K562 (cell line): ENCODE data around the gene LRRC30. TPM values are rescaled to one million over a fixed set of nuclear protein-coding genes. Genes with fewer than 3 reads are reported as not detected.

Experiments
- ATAC-seq: fragments of 200-7000 bp; cut with Tn5 transposase; 3 replicates; pipeline ENCODE4 v1.9.1; 2020; ENCODE audit warnings: moderate library complexity
- BruUV-seq: library from RNA; stranded (reverse); fragments of 400-500 nt; replicated peaks from 2 replicates; lab custom pipeline; 2021; lab: Mats Ljungman, UMichigan
- CTCF ChIA-PET: fragments of 300-600 bp; formaldehyde crosslinking; extraction: SDS; loops from one replicate; lab custom pipeline; 2021; ENCODE audit warnings: low intra/inter-chr PET ratio; lab: Yijun Ruan, JAX
- POLR2A ChIA-PET: fragments of 300-600, 350-650 bp; sonication (Branson Sonifier 250); formaldehyde crosslinking; extraction: SDS; loops from one replicate; lab custom pipeline; 2021; ENCODE audit warnings: antibody characterized with exemption, inconsistent platforms; lab: Yijun Ruan, JAX
- DNase-seq, 4 experiments: peaks; one replicate each; pipeline versions ENCODE4 v3.0.0 to v3.0.0-alpha.2; 2011 to 2018; ENCODE audit warnings: low spot score in 3 of 4, mixed read lengths in 3 of 4; ENCODE audit errors: extremely low read depth in 1 of 4
- FAIRE-seq: peaks from 2 replicates; lab custom pipeline; 2011; peaks lifted over from hg19 to GRCh38; lab: Jason Lieb, UNC
- H2AFZ ChIP-seq: 2 replicates; pipeline ENCODE4 v1.6.0; 2011; ENCODE audit warnings: low read depth, low read length, control low read depth, inconsistent platforms
- H3K27ac ChIP-seq: fragments of 200-600 bp; 3 replicates; pipeline ENCODE4 v1.8.0; 2011; ENCODE audit warnings: low read depth, mild to moderate bottlenecking, control low read depth, inconsistent platforms, low read length, moderate library complexity, mixed read lengths; ENCODE audit errors: extremely low read depth
- H3K27me3 ChIP-seq, 2 experiments: fragments of 300-600 bp in 1 of 2; 2 replicates in 1 of 2; 3 replicates in 1 of 2; pipeline versions ENCODE4 v1.6.0 to v1.8.0; 2011; ENCODE audit warnings: inconsistent platforms in 2 of 2, low read length in 2 of 2, mild to moderate bottlenecking in 1 of 2, mixed read lengths in 1 of 2, moderate library complexity in 1 of 2; ENCODE audit not compliant: control insufficient read depth in 2 of 2, insufficient read depth in 2 of 2
- H3K36me3 ChIP-seq: fragments of 300-600 bp; 3 replicates; pipeline ENCODE4 v1.8.0; 2011; ENCODE audit warnings: mild to moderate bottlenecking, low read length, inconsistent platforms; ENCODE audit not compliant: control insufficient read depth, insufficient read depth
- H3K4me1 ChIP-seq, 2 experiments: fragments of 200-600 bp in 1 of 2; replicated peaks in 1 of 2; 2 replicates in 1 of 2; 3 replicates in 1 of 2; pipeline versions ENCODE4 v1.5.1 to v1.8.0; 2011; ENCODE audit warnings: inconsistent platforms in 2 of 2, low read length in 2 of 2, mild to moderate bottlenecking in 1 of 2, mixed read lengths in 1 of 2, moderate library complexity in 1 of 2; ENCODE audit not compliant: control insufficient read depth in 2 of 2, insufficient read depth in 2 of 2
- H3K4me2 ChIP-seq: 2 replicates; pipeline ENCODE4 v1.6.1; 2011; ENCODE audit warnings: low read length, control low read depth, inconsistent platforms, mixed read lengths; ENCODE audit not compliant: insufficient read depth
- H3K4me3 ChIP-seq: fragments of 200-600 bp; sonication (generic), shearing (Covaris generic); 2 replicates; pipeline ENCODE4 v1.5.1; 2016; ENCODE audit warnings: control low read depth, inconsistent platforms
- H3K79me2 ChIP-seq: fragments of 200-600 bp; 3 replicates; pipeline ENCODE4 v1.8.0; 2011; ENCODE audit warnings: low read length, inconsistent platforms; ENCODE audit not compliant: control insufficient read depth, insufficient read depth
- H3K9ac ChIP-seq, 2 experiments: 2 replicates each; pipeline versions ENCODE4 v1.6.0 to v1.6.1; 2011; ENCODE audit warnings: low read depth in 2 of 2, low read length in 2 of 2, control low read depth in 1 of 2, inconsistent platforms in 1 of 2, mild to moderate bottlenecking in 1 of 2, mixed read lengths in 1 of 2; ENCODE audit not compliant: insufficient read depth in 1 of 2
- H3K9me1 ChIP-seq: one replicate; pipeline ENCODE4 v1.6.0; 2011; ENCODE audit warnings: inconsistent platforms, mild to moderate bottlenecking, low read length, moderate library complexity; ENCODE audit not compliant: control insufficient read depth, insufficient read depth
- H3K9me3 ChIP-seq: replicated peaks from 2 replicates; pipeline ENCODE4 v1.5.1; 2011; ENCODE audit warnings: low read depth, low read length, inconsistent platforms; ENCODE audit not compliant: control insufficient read depth, insufficient read depth
- H4K20me1 ChIP-seq: replicated peaks from 2 replicates; pipeline ENCODE4 v1.6.1; 2011; ENCODE audit warnings: low read length, inconsistent platforms, mixed read lengths; ENCODE audit not compliant: control insufficient read depth, insufficient read depth
- CHD2 ChIP-seq: IDR thresholded peaks from 2 replicates; pipeline ENCODE4 v1.6.1; 2011; ENCODE audit warnings: low read depth, low read length
- GABPB1 ChIP-seq: sonication (generic); formaldehyde crosslinking; IDR thresholded peaks from 2 replicates; pipeline ENCODE4 v1.8.0; 2022; ENCODE audit warnings: mild to moderate bottlenecking, missing genetic modification reagents
- HSF4 ChIP-seq: fragments of 250-450 bp; sonication (Bioruptor Pico); IDR thresholded peaks from 2 replicates; pipeline ENCODE4 v2.1.2; 2022; ENCODE audit warnings: mild to moderate bottlenecking, moderate library complexity, borderline replicate concordance
- ILF3 ChIP-seq: fragments of 450-650 bp; IDR thresholded peaks from 2 replicates; pipeline ENCODE4 v1.6.1; 2018; ENCODE audit warnings: antibody characterized with exemption, mild to moderate bottlenecking, moderate library complexity, borderline replicate concordance
- KLF1 ChIP-seq: fragments of 450-650 bp; IDR thresholded peaks from 2 replicates; pipeline ENCODE4 v1.6.1; 2016; ENCODE audit warnings: missing genetic modification characterization, missing compliant biosample characterization
- MAZ ChIP-seq, 2 experiments: fragments of 450-650 bp in 1 of 2; sonication (generic) in 1 of 2; formaldehyde crosslinking; IDR thresholded peaks in 1 of 2; conservative IDR thresholded peaks in 1 of 2; 2 replicates each; pipeline versions ENCODE4 v1.4.0 to v1.5.0; 2020; ENCODE audit warnings: mild to moderate bottlenecking in 1 of 2, missing genetic modification reagents in 1 of 2
- NCOR1 ChIP-seq: fragments of 450-650 bp; IDR thresholded peaks from 2 replicates; pipeline ENCODE4 v1.6.1; 2016; ENCODE audit warnings: mild to moderate bottlenecking, moderate library complexity
- NRF1 ChIP-seq, 2 experiments: fragments of 450-650 bp; IDR thresholded peaks in 1 of 2; conservative IDR thresholded peaks in 1 of 2; 2 replicates each; pipeline ENCODE4 v1.6.1; 2014; ENCODE audit warnings: mild to moderate bottlenecking in 2 of 2
- POLR2A ChIP-seq: fragments of 450-650 bp; conservative IDR thresholded peaks from 2 replicates; pipeline ENCODE4 v1.6.1; 2016
- POLR3G ChIP-seq: IDR thresholded peaks from 2 replicates; pipeline ENCODE4 v1.6.1; 2011; ENCODE audit not compliant: insufficient read length, insufficient replicate concordance; ENCODE audit errors: extremely low read depth
- SIN3A ChIP-seq, 2 experiments: fragments of 150-350 bp in 1 of 2; IDR thresholded peaks; 2 replicates each; pipeline ENCODE4 v1.6.1; 2011 to 2016; ENCODE audit warnings: borderline replicate concordance in 2 of 2, low read depth in 2 of 2, low read length in 2 of 2, mild to moderate bottlenecking in 2 of 2, moderate library complexity in 2 of 2; ENCODE audit not compliant: control insufficient read depth in 1 of 2
- SIRT6 ChIP-seq: IDR thresholded peaks from one replicate; pipeline ENCODE4 v1.6.1; 2012; ENCODE audit warnings: low read depth, mild to moderate bottlenecking, control low read depth, inconsistent platforms, low read length, moderate library complexity
- SMAD4 ChIP-seq: fragments of 250-450 bp; sonication (Bioruptor Pico); conservative IDR thresholded peaks from 2 replicates; pipeline ENCODE4 v1.8.0; 2021; ENCODE audit warnings: inconsistent platforms, mild to moderate bottlenecking, moderate library complexity
- SMARCA4 ChIP-seq: fragments of 450-650 bp; IDR thresholded peaks from 2 replicates; pipeline ENCODE4 v1.6.1; 2016
- SRSF9 ChIP-seq: fragments of 200-400 bp; formaldehyde crosslinking; IDR thresholded peaks from 2 replicates; pipeline ENCODE4 v1.6.1; 2017; ENCODE audit warnings: low read depth, low read length, borderline replicate concordance
- ZBTB26 ChIP-seq: fragments of 450-650 bp; formaldehyde crosslinking; IDR thresholded peaks from 2 replicates; pipeline ENCODE4 v1.4.0; 2022; ENCODE audit warnings: missing genetic modification characterization
- ZKSCAN8 ChIP-seq: fragments of 200-800 bp; sonication (Bioruptor generic); IDR thresholded peaks from 2 replicates; pipeline ENCODE4 v1.6.1; 2016; ENCODE audit warnings: missing genetic modification characterization, missing compliant biosample characterization
- WGBS: fragments of 100-300 bp; shearing (Covaris generic); methylation state at CpG from one replicate; pipeline ENCODE4 v1.1.6; 2016; ENCODE audit warnings: low coverage, mixed read lengths; ENCODE audit not compliant: insufficient coverage; ENCODE audit errors: missing lambda C conversion rate; 5-methylcytosine and 5-hydroxymethylcytosine counted together
- in situ Hi-C: fragments of 300-500 bp; cut with MboI; formaldehyde crosslinking; loops from 4 replicates; pipeline ENCODE4 v1.15.0; 2018; ENCODE audit warnings: inconsistent platforms, mixed read lengths
- intact Hi-C: fragments of 100-400 bp; cut with micrococcal nuclease; formaldehyde crosslinking; loops from 2 replicates; pipeline ENCODE4 v1.14.2; 2022
- polyA plus RNA-seq, 8 experiments: library from polyadenylated mRNA; depleted of rRNA in 4 of 8; stranded (reverse) in 5 of 8; unstranded in 3 of 8; fragments of >200 nt; fragmentation: Nextera tagmentation in 2 of 8; fragmentation: Illumina TruSeq in 1 of 8; extraction: Ambion mirVana in 2 of 8; extraction: Trizol in 1 of 8; gene quantifications; 2 replicates each; pipeline versions ENCODE4 v1.2.1 to v1.2.3, GENCODE V29; 2011 to 2014; ENCODE audit warnings: inconsistent platforms in 1 of 8, missing spikeins in 1 of 8
- total RNA-seq, 7 experiments: library from RNA; depleted of rRNA in 6 of 7; stranded (reverse); fragments of >200 nt in 6 of 7; fragmentation: Illumina TruSeq in 2 of 7; extraction: Trizol in 2 of 7; gene quantifications; 2 replicates each; pipeline versions ENCODE4 v1.2.1 to v1.2.3, GENCODE V29; 2011 to 2021; ENCODE audit warnings: low replicate concordance in 1 of 7
- TF ChIP-seq, protein P1 (sequence below): fragments of 250-450 bp; sonication (Bioruptor Pico); IDR thresholded peaks from 2 replicates; pipeline ENCODE4 v1.9.0; 2021; ENCODE audit warnings: mild to moderate bottlenecking, inconsistent platforms
- TF ChIP-seq, protein P2 (sequence below): fragments of 450-650 bp; IDR thresholded peaks from 2 replicates; pipeline ENCODE4 v1.6.1; 2016; ENCODE audit warnings: mild to moderate bottlenecking

Gene LRRC30
- total and polyA plus RNA-seq, 9 of the 15 experiments (the other 6 are each of a cell fraction or from before 2014, with no cell fraction given), result not detected

GRCh38 chr18:7259475-7259874, 28.6 kb downstream of the LRRC30 start:
- no peak overlapping the region for H3K4me3 ChIP-seq
- H3K4me1 ChIP-seq, result no peaks in the 10 kb centered on the region
- H3K79me2 ChIP-seq, result no peaks in the 10 kb centered on the region
- in situ Hi-C loops (no loop called here), intact Hi-C loops (no loop called here)
- no peaks in the 10 kb centered on the region for H3K9me3 ChIP-seq
- ChIA-PET CTCF (no interaction called here), POLR2A (no interaction called here)
- H2AFZ ChIP-seq, result no peak overlapping the region
- H3K4me2 ChIP-seq, result no peak overlapping the region
- no TSS peak for BruUV-seq
- ATAC-seq, result no peak
- H4K20me1 ChIP-seq, result no peaks in the 10 kb centered on the region; the same call in 1 of the 2 replicates
- DNase-seq, result no peak
- H3K27me3 ChIP-seq, result peaks cover 8 to 11% of the 10 kb centered on the region in 2 experiments; a peak in 4 of 5 replicates
- 0% methylated on average over 6 of the region's 6 CpGs for WGBS
- H3K27ac ChIP-seq, result no peak overlapping the region
- H3K9me1 ChIP-seq, result no peaks in the 10 kb centered on the region
- FAIRE-seq, result no peak
- no peak overlapping the region for H3K9ac ChIP-seq
- no peaks in the 10 kb centered on the region for H3K36me3 ChIP-seq
- TF ChIP-seq SIRT6 (no peak), SIN3A (IDR thresholded peaks at IDR 0.05; ENCODE audit: borderline replicate concordance in 2 of 2, control insufficient read depth in 1 of 2, low read depth in 2 of 2, low read length in 2 of 2) (no peak), NRF1 (conservative IDR thresholded peaks at IDR 0.05 in 1 of 2, IDR thresholded peaks at IDR 0.05 in 1 of 2) (no peak), ZBTB26 (CRISPR knock-in tag) (no peak), SMAD4 (CRISPR knock-in tag) (no peak), GABPB1 (CRISPR knock-in tag) (no peak), CHD2 (no peak), POLR2A (no peak), ZKSCAN8 (CRISPR knock-in tag) (no peak), POLR3G (no peak), SRSF9 (no peak), KLF1 (tag) (no peak), HSF4 (CRISPR knock-in tag) (no peak), ILF3 (no peak), NCOR1 (no peak), MAZ (CRISPR knock-in tag; conservative IDR thresholded peaks at IDR 0.05 in 1 of 2, IDR thresholded peaks at IDR 0.05 in 1 of 2) (no peak), SMARCA4 (no peak)
- TF ChIP-seq, protein P1, sequence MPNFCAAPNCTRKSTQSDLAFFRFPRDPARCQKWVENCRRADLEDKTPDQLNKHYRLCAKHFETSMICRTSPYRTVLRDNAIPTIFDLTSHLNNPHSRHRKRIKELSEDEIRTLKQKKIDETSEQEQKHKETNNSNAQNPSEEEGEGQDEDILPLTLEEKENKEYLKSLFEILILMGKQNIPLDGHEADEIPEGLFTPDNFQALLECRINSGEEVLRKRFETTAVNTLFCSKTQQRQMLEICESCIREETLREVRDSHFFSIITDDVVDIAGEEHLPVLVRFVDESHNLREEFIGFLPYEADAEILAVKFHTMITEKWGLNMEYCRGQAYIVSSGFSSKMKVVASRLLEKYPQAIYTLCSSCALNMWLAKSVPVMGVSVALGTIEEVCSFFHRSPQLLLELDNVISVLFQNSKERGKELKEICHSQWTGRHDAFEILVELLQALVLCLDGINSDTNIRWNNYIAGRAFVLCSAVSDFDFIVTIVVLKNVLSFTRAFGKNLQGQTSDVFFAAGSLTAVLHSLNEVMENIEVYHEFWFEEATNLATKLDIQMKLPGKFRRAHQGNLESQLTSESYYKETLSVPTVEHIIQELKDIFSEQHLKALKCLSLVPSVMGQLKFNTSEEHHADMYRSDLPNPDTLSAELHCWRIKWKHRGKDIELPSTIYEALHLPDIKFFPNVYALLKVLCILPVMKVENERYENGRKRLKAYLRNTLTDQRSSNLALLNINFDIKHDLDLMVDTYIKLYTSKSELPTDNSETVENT (CRISPR knock-in tag), result no peak
- TF ChIP-seq, protein P2, sequence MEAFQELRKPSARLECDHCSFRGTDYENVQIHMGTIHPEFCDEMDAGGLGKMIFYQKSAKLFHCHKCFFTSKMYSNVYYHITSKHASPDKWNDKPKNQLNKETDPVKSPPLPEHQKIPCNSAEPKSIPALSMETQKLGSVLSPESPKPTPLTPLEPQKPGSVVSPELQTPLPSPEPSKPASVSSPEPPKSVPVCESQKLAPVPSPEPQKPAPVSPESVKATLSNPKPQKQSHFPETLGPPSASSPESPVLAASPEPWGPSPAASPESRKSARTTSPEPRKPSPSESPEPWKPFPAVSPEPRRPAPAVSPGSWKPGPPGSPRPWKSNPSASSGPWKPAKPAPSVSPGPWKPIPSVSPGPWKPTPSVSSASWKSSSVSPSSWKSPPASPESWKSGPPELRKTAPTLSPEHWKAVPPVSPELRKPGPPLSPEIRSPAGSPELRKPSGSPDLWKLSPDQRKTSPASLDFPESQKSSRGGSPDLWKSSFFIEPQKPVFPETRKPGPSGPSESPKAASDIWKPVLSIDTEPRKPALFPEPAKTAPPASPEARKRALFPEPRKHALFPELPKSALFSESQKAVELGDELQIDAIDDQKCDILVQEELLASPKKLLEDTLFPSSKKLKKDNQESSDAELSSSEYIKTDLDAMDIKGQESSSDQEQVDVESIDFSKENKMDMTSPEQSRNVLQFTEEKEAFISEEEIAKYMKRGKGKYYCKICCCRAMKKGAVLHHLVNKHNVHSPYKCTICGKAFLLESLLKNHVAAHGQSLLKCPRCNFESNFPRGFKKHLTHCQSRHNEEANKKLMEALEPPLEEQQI, result no peak
